ENCODE measurements around the gene RUVBL2. TPM values are rescaled to one million over a fixed set of nuclear protein-coding genes. Genes with fewer than 3 reads are reported as not detected.
A peak's percentile ranks its signal among the peaks of the same experiment; 100 is the strongest.

RUVBL2 gene
- total and polyA plus RNA-seq, 2 of the 4 experiments (the other 2 are of a cell fraction), result 196 to 391 TPM

GRCh38 chr19:48961673-48962028 is 32.0 kb upstream of the RUVBL2 start:
- Histone ChIP-seq H3K27me3 (ENCODE audit: control insufficient read depth, insufficient read depth, low read length) (no peaks in the 10 kb centered on the region), H2AK9ac (replicated peaks; ENCODE audit: low read depth, low read length, poor library complexity) (peak overlapping the region; percentile 29), H2AK5ac (ENCODE audit: low read depth, low read length) (no peak overlapping the region; the same call in none of the 2 replicates), H4K20me1 (ENCODE audit: insufficient read depth, low read length) (peaks cover 17% of the 10 kb centered on the region), H3K9me1 (ENCODE audit: insufficient read depth, low read length) (peaks cover 10% of the 10 kb centered on the region), H2BK120ac (ENCODE audit: low read depth, low read length) (no peak overlapping the region), H3K79me1 (ENCODE audit: low read depth in 1 of 2, low read length in 2 of 2) (peaks cover 7 to 75% of the 10 kb centered on the region in 2 experiments), H3K23ac (ENCODE audit: low read depth, low read length) (no peak overlapping the region), H2AFZ (replicated peaks; ENCODE audit: low read length, poor library complexity) (no peak overlapping the region), H3K4me3 (ENCODE audit: insufficient read depth, low read depth, low read length) (no peak overlapping the region), H3K56ac (ENCODE audit: extremely low read depth, insufficient read depth, low read length) (no peak overlapping the region), H3K4me1 (ENCODE audit: control insufficient read depth, insufficient read depth, low read length) (peaks cover 20% of the 10 kb centered on the region), H4K8ac (ENCODE audit: low read depth in 2 of 2, low read length in 2 of 2) (no peak overlapping the region), H3K9ac (ENCODE audit: low read depth, low read length) (no peak overlapping the region), H3K14ac (replicated peaks; ENCODE audit: low read depth, low read length) (no peak overlapping the region), H2BK15ac (ENCODE audit: low read depth, low read length) (0 out of 3 replicates have a peak overlapping the region, but pooled peaks have one; percentile 4), H4K91ac (ENCODE audit: insufficient read depth, low read depth, low read length) (peak overlapping the region; percentile 58; the same call in 1 of the 2 replicates), H3K4me2 (ENCODE audit: low read depth, low read length) (no peak overlapping the region), H3K9me3 (ENCODE audit: control insufficient read depth, insufficient read depth, low read length) (no peaks in the 10 kb centered on the region), H3K4ac (ENCODE audit: low read depth, low read length) (0 out of 2 replicates have a peak overlapping the region, but pooled peaks have one; percentile 99), H3K36me3 (ENCODE audit: control insufficient read depth, insufficient read depth, low read length) (peaks cover 24% of the 10 kb centered on the region), H3K18ac (ENCODE audit: low read depth, low read length) (no peak overlapping the region), H4K5ac (ENCODE audit: low read depth, low read length) (no peak overlapping the region), H3K27ac (ENCODE audit: insufficient read depth, low read length) (peak overlapping the region; percentile 96; the same call in 1 of the 2 replicates), H2BK20ac (ENCODE audit: low read depth, low read length) (no peak overlapping the region), H2BK5ac (ENCODE audit: low read depth, low read length, poor library complexity, severe bottlenecking) (peak overlapping the region; percentile 55)
- DNase-seq, result no peak
- TF ChIP-seq FOS (IDR thresholded peaks at IDR 0.05; ENCODE audit: low read depth, low read length) (no peak), CTCF (conservative IDR thresholded peaks at IDR 0.05; ENCODE audit: low read depth, low read length) (no peak), USF2 (IDR thresholded peaks at IDR 0.05; ENCODE audit: low read depth, low read length) (no peak), MXI1 (IDR thresholded peaks at IDR 0.05; ENCODE audit: borderline replicate concordance, low read depth, low read length) (no peak), RAD21 (IDR thresholded peaks at IDR 0.05; ENCODE audit: low read length) (no peak)
- no peak for ATAC-seq (ENCODE audit: low read depth)
- WGBS, 2 experiments (ENCODE audit: extremely low coverage in 2 of 2, insufficient read length in 1 of 2), result 96% methylated on average over 5 of the region's 12 CpGs; no CpG with 5 or more reads in 1 of the 2 experiments
- intact Hi-C loops (cut with micrococcal nuclease), result loop anchor here (10.0 kb wide), 1 partner anchor 317 kb away; the partner anchor contains the start of gene CA11
- POLR2A ChIA-PET (ENCODE audit: unreplicated experiment), result no interaction called here
- in situ Hi-C loops (cut with MboI; ENCODE audit: low sequenced_read_pairs), result loop anchor here (5.0 to 10.0 kb wide), 2 partner anchors 69 to 317 kb away; partner anchors contain the start of gene CA11
- dilution Hi-C loops (cut with HindIII; ENCODE audit: low sequenced_read_pairs, unreplicated experiment), result no loop called here
- CTCF ChIA-PET, result no interaction called here
- no TSS peak for BruUV-seq (replicated peaks)

Data from IMR-90 (cell line).